ENCODE data around the gene MB. TPM values are rescaled to one million over a fixed set of nuclear protein-coding genes. Genes with fewer than 3 reads are reported as not detected.
A peak's percentile ranks its signal among the peaks of the same experiment; 100 is the strongest.

Gene MB
- total RNA-seq, 1 donor from 2014 or later: 3.4 TPM

- no peak for DNase-seq (ENCODE audit: low spot score)
Observed at GRCh38 chr22:35597692-35598395, 19.3 kb downstream of the MB start.

DNA sequence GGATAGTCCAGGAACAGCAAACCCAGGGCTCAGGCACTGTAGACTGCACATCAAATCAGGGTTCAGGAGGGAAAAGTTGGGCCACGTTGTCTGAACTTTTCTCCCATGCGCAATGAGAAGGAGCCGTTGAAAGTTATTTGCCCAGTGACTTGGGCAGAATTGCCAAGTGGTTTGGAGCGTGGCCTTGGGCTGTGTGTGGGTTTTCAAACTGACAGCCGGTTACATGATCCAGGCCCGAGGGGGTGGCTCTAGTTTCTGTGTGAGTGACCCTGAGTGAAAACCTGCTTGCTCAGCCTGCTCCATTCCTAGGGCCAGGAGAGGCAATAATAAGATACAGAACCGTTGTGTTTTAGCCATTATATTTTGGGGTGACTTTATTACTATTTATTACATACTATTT is 20.3 kb downstream of the MB start:
- no peak for DNase-seq (ENCODE audit: low spot score)

GRCh38 chr22:35594686-35595085 is 22.4 kb downstream of the MB start:
- no peak for DNase-seq (ENCODE audit: low spot score)

GRCh38 chr22:35593891-35594470 is 23.1 kb downstream of the MB start:
- DNase-seq (ENCODE audit: low spot score): no peak

GRCh38 chr22:35593071-35593890 is 23.8 kb downstream of the MB start:
- DNase-seq (ENCODE audit: low spot score): no peak

- DNase-seq (ENCODE audit: low spot score): no peak
Observed at GRCh38 chr22:35592418-35592967, 24.6 kb downstream of the MB start.

DNA sequence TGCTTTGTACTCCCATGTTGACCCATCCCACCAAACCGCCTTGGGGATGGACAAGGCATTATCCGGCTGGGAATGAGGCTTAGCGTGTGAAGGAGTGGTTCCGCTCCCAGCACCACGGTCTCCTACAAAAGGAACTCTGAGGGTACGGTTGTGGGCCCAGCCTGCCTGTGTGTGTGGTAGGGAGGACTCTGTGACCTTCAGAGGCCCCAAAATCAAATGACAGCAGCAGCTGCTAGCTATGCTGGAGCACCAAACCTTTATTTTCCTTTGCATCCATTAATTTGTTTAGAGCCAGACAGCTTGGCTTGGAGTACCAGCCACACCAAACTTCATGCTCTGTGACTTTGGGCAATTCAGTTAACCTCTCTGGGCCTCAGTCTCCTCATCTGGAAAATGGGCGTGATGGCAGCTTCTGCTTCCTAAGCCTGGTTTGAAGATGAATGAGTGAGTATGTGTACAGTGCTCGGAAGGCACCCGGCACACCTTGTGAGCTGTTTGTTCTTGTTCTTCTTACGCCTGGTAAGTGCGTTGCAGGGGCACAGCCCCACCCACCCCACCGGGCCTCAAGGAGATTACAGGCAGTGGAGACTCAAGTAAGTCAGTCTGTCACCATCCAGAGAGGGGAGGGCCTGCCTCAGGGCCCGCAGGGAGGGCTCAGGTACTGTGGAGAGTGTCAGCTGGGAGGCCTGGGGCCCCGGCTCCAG is 25.3 kb downstream of the MB start:
- DNase-seq (ENCODE audit: low spot score): no peak

DNA sequence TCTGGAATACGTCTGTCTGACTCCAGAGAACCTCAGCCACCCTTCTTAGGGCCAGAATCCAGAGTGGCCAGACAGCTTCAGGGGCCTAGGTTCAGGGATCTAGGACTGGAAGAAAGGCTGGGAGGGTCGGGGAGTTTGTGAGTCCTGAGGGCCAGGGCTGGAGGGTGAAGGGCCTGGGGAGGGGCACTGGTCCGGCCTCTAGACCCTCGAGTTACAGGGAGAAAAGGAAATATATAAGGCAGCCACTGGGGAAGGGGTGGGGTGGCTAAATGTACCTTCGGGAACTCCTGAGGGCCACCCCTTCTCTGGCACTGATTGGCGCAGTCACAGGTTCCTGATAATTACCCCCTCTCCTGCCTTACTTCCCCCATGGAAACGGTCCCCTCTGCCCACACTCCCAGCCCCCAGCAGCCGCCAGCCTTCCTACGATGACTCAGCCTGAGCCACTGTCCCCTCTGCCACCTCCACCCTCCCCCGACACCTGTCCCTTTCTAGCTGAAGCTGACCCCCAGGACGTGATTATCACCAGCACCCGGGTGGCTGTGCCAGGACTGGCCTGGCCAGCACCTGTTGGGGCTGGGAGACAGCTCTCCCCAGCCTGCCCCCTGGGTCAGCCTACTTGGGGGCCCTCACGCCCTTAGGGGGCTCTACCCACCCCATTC is 26.4 kb downstream of the MB start:
- DNase-seq (ENCODE audit: low spot score): no peak

DNA sequence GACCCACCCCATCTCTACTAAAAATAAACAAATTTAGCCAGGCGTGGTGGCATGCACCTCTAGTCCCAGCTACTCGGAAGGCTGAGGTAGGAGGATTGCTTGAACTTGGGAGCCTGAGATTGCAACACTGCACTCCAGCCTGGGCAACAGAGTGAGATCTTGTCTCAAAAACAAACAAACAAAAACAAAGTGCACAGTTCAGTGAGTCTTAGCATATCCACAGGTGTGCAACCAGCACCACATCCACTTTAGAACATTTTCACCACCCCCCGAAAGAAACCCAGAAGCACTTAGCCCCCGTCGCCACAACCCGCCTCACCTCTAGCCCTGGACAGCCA is 27.4 kb downstream of the MB start:
- DNase-seq (ENCODE audit: low spot score): no peak

DNA sequence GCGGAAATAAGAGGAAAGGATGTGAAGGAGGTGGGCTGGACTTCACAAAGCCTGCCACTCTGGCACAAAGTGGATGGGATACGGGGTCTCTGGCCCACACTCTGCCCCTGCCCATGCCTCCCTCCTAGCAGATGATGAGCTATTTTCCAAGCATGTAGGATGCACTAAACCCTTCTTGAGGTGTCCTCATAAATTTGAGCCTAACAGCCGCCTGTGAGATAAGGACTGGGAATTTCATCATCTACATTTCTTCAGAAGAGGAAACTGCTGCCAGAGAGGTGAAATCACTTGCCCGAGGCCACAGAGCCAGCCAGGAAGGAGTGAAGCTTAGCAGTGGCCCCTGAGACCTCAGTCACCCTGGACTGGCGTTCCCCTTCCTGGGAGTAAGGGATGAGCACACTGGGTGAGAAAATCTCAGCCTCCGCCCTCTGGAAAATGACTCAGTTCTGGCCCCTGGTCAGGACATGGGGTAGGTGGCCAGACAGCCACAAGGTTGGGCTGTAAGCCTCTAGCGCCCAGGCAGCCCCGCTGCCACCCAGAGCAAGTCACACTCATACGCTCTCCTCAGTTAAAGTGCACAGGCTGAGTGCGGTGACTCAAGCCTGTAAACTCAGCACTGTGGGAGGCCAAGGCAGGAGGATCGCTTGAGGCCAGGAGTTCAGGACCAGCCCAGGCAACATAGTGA is 27.9 kb downstream of the MB start:
- DNase-seq (ENCODE audit: low spot score): peak; percentile 61

- DNase-seq (ENCODE audit: low spot score): no peak
Observed at GRCh38 chr22:35587896-35588295, 29.2 kb downstream of the MB start.

GRCh38 chr22:35587447-35587870 is 29.7 kb downstream of the MB start:
- DNase-seq (ENCODE audit: low spot score): peak; percentile 62

- no peak for DNase-seq (ENCODE audit: low spot score)
Observed at GRCh38 chr22:35586771-35587170, 30.4 kb downstream of the MB start.

- peak; percentile 63 for DNase-seq (ENCODE audit: low spot score)
Observed at GRCh38 chr22:35582861-35583670, 34.1 kb downstream of the MB start.

DNA sequence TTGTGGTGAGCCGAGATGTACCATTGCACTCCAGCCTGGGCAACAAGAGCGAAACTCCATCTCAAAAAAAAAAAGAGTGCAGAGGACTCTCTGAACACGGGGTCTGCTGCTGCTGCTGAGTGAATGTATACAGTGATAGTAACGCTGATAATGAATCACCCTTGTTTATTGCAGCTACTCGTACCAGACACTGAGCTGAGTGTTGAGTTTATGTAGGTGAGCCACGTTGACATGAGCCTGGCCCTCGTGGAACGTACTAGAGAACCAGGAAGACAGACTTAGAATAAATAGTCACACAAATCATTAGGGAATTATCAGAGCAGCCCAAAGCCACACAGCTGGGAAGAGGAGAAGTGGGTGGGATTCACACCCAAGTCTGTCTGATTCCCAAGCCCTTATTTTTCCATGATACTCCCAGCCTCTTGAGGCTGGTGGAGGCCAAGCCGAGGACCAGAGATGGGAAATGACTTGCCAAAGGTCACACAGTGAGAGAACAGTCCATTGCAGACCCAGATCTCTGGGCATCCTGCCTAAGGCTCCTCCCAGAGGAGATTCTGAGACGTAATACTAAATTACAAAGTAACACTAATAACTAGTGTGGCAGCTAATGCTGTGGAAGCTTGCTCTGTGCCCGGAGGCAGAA is 34.8 kb downstream of the MB start:
- DNase-seq (ENCODE audit: low spot score): no peak

- no peak for DNase-seq (ENCODE audit: low spot score)
Observed at GRCh38 chr22:35581023-35581413, 36.1 kb downstream of the MB start.

DNA sequence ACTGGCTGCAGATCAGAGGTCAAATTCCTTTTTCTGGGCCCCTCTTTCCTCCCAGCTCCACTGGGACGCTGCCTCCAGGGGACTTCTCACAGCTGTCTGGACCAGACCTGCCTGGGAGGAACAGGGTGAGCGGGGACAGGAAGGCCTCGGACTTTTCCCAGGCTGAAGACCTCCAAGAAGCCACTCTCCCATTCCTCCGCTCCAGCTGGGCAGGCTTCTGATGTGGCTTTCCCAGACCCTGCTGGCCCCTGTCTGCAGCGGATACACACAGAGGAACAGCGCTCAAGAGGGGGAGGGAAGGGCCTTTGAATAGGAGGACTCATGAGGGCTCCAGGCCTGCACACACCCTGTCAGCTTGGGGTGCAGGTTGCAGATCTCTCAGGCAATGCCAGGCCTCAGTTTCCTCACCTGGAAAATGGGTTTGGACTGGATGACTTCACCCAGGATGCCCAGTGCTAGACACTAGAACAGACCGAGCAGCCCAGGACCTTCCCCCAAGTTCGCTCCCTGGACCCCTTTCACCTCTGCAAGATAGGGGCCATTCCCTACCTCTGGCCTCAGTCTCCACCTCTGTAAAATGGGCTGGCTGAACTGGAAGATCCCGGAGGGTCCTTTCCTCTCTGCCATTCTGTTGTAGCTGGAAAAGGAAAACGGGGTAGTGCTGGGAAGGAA is 36.6 kb downstream of the MB start:
- DNase-seq (ENCODE audit: low spot score): no peak

- no peak for DNase-seq (ENCODE audit: low spot score)
Observed at GRCh38 chr22:35578836-35579575, 38.1 kb downstream of the MB start.

All from ureter (tissue), 1 donor.